KOPT-K1 (cell line): ENCODE data around the gene ADIRF.

ENCODE experiments used
- H3K27ac ChIP-seq: fragments of 200-600 bp; sonication (generic); 2 replicates; pipeline ENCODE4 v1.5.1; 2016; ENCODE audit warnings: antibody characterized with exemption, mild to moderate bottlenecking, low read depth, low read length; ENCODE audit not compliant: poor library complexity, severe bottlenecking
- H3K36me3 ChIP-seq: fragments of 200-600 bp; sonication (generic); 2 replicates; pipeline ENCODE4 v1.5.1; 2017; ENCODE audit warnings: antibody characterized with exemption, mild to moderate bottlenecking, low read length, moderate library complexity; ENCODE audit not compliant: insufficient read depth
- H3K9me3 ChIP-seq: fragments of 200-600 bp; sonication (generic); 2 replicates; pipeline ENCODE4 v1.5.1; 2017; ENCODE audit warnings: antibody characterized with exemption, low read length, mild to moderate bottlenecking; ENCODE audit not compliant: insufficient read depth, poor library complexity, severe bottlenecking

Gene ADIRF

GRCh38 chr10:86962136-86962980 is 5.9 kb upstream of the ADIRF start:
- H3K36me3 ChIP-seq: no peaks in the 10 kb centered on the region
- H3K27ac ChIP-seq: no peak overlapping the region
- no peaks in the 10 kb centered on the region for H3K9me3 ChIP-seq

- no peak overlapping the region for H3K27ac ChIP-seq
- H3K36me3 ChIP-seq: no peaks in the 10 kb centered on the region
These were observed 5.3 kb upstream of the ADIRF start for GRCh38 chr10:86962981-86963310.

GRCh38 chr10:86963341-86963919 is 4.9 kb upstream of the ADIRF start:
- Histone ChIP-seq H3K9me3 (no peaks in the 10 kb centered on the region), H3K27ac (no peak overlapping the region), H3K36me3 (no peaks in the 10 kb centered on the region)

More at GRCh38 chr10:86962981-86963310, 5.3 kb upstream of the ADIRF start:
- H3K9me3 ChIP-seq: no peaks in the 10 kb centered on the region

GRCh38 chr10:86964061-86964846 is 4.0 kb upstream of the ADIRF start:
- no peaks in the 10 kb centered on the region for H3K36me3 ChIP-seq

DNA sequence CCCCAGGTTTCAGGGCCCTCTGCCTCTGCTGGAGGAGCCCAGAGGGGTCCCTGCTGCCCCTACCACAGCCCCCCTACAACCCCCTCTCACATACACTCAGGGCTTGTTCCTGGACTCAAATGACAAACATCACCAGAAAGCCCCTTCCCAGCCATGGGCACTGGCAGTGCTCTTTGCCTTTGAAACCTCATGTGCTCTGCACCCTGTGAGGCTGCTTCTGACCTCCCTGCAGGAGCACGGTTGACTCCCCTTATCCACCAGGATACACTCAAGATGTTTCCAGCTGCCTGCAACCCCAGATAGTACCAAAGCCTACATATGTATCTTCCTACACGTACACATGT is 3.5 kb upstream of the ADIRF start:
- Histone ChIP-seq H3K9me3 (no peaks in the 10 kb centered on the region), H3K27ac (no peak overlapping the region), H3K36me3 (no peaks in the 10 kb centered on the region)

More at GRCh38 chr10:86964061-86964846, 4.0 kb upstream of the ADIRF start:
- Histone ChIP-seq H3K27ac (no peak overlapping the region), H3K9me3 (no peaks in the 10 kb centered on the region)

GRCh38 chr10:86965986-86966654 is 2.2 kb upstream of the ADIRF start:
- Histone ChIP-seq H3K27ac (no peak overlapping the region), H3K36me3 (no peaks in the 10 kb centered on the region), H3K9me3 (no peaks in the 10 kb centered on the region)

GRCh38 chr10:86967481-86967941 is 771 bp upstream of the ADIRF start:
- Histone ChIP-seq H3K36me3 (no peaks in the 10 kb centered on the region), H3K27ac (no peak overlapping the region), H3K9me3 (no peaks in the 10 kb centered on the region)

- H3K9me3 ChIP-seq: no peaks in the 10 kb centered on the region
- no peaks in the 10 kb centered on the region for H3K36me3 ChIP-seq
- no peak overlapping the region for H3K27ac ChIP-seq
These were observed 693 bp downstream of the ADIRF start for GRCh38 chr10:86968994-86969355.

GRCh38 chr10:86969421-86970041 is 1.2 kb downstream of the ADIRF start:
- no peak overlapping the region for H3K27ac ChIP-seq
- no peaks in the 10 kb centered on the region for H3K9me3 ChIP-seq
- H3K36me3 ChIP-seq: no peaks in the 10 kb centered on the region

GRCh38 chr10:86970162-86970981 is 2.1 kb downstream of the ADIRF start:
- no peaks in the 10 kb centered on the region for H3K36me3 ChIP-seq
- peak overlapping the region; percentile 50 for H3K27ac ChIP-seq
- no peaks in the 10 kb centered on the region for H3K9me3 ChIP-seq

DNA sequence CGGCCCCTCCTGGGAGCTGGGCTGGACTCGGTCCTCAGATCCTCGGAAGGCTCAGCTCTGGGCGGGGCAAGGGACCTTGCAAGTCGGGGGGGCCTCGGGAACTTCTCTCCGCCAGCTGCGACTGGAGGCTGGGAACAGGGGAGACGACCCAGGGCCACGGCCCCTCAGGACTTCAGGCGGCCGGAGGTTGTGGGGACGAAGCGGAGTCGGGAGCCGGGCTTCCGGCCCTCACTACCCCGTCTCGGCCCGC is 2.6 kb downstream of the ADIRF start:
- Histone ChIP-seq H3K27ac (peak overlapping the region; percentile 50), H3K36me3 (no peaks in the 10 kb centered on the region), H3K9me3 (no peaks in the 10 kb centered on the region)

DNA sequence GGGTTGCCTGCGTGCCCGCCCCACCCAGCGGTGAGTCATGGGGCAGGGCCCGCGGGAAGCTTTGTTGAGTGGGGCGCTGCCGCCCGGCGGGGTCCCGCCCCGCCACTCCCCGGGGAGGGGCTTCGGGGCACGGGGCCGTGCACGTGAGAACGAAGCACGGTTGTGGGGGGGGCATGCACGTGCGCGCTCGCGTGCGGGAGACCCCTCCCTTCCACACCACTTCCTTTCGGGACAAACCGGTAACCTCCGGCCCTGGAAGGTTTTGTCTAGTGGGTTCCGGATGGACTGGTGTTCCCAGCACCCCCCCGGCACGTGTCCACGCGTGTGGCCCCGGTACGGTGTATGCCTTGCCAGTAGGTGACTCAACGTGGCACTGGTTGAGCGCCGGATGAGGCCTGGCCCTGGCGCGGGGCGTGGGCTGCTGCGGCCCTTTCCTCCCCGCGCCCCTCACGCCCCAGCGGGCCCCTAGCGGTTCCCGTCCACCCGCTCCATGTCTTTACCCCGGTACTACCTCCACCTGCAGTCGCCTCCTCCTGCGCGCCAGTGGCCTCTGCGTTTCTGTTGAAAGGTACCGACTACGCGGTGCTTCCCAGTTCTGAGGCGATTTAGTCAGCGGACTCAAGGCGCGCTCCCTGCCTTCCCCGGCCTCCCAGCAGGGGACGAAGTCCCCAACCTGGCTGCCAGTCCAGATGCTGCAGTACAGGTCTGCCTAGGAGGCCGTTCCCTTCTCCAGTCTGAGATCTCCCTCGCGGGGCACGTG is 3.1 kb downstream of the ADIRF start:
- no peaks in the 10 kb centered on the region for H3K9me3 ChIP-seq
- peak overlapping the region; percentile 50 for H3K27ac ChIP-seq
- no peaks in the 10 kb centered on the region for H3K36me3 ChIP-seq

- no peak overlapping the region for H3K27ac ChIP-seq
- H3K9me3 ChIP-seq: no peaks in the 10 kb centered on the region
- H3K36me3 ChIP-seq: no peaks in the 10 kb centered on the region
These were observed 4.5 kb downstream of the ADIRF start for GRCh38 chr10:86972613-86973380.
